ENCODE results near the gene ISLR.

The ISLR gene

GRCh38 chr15:74194572-74195559 lies 21.4 kb downstream of the ISLR start:
- no peak for DNase-seq

GRCh38 chr15:74196175-74196574 lies 22.7 kb downstream of the ISLR start:
- peak in 1 of 2 experiments; percentile 18 for DNase-seq

GRCh38 chr15:74197176-74197965 lies 23.9 kb downstream of the ISLR start:
- no peak for DNase-seq

- no peak for DNase-seq
Measured at GRCh38 chr15:74199297-74199652, 25.8 kb downstream of the ISLR start.

GRCh38 chr15:74200412-74200815 lies 26.9 kb downstream of the ISLR start:
- DNase-seq: no peak

- no peak for DNase-seq
Measured at GRCh38 chr15:74200871-74201419, 27.4 kb downstream of the ISLR start.

GRCh38 chr15:74201710-74202420 lies 28.4 kb downstream of the ISLR start:
- DNase-seq: no peak

- no peak for DNase-seq
Measured at GRCh38 chr15:74202452-74203401, 29.2 kb downstream of the ISLR start, which contains the start of gene STRA6. TSS of gene STRA6 (minus strand) at chr15:74202787. CDS start at chr15:74202267, 520 bp downstream.

- DNase-seq: peak in 1 of 2 experiments; percentile 85
Measured at GRCh38 chr15:74203914-74204431, 30.5 kb downstream of the ISLR start.

- DNase-seq: peak; percentile 11 to 67
Measured at GRCh38 chr15:74205582-74205947, 32.1 kb downstream of the ISLR start.

- peak; percentile 82 to 97 for DNase-seq
Measured at GRCh38 chr15:74206801-74207281, 33.3 kb downstream of the ISLR start.

- peak; percentile 20 to 72 for DNase-seq
Measured at GRCh38 chr15:74207652-74208440, 34.3 kb downstream of the ISLR start.

GRCh38 chr15:74208496-74208895 lies 35.0 kb downstream of the ISLR start:
- DNase-seq: no peak

GRCh38 chr15:74208901-74209559 lies 35.5 kb downstream of the ISLR start:
- no peak for DNase-seq

- DNase-seq: no peak
Measured at GRCh38 chr15:74209560-74209958, 36.0 kb downstream of the ISLR start.

GRCh38 chr15:74209997-74210671 lies 36.6 kb downstream of the ISLR start:
- DNase-seq: peak; percentile 51 to 82

- no peak for DNase-seq
Measured at GRCh38 chr15:74210729-74211128, 37.2 kb downstream of the ISLR start.

GRCh38 chr15:74211656-74212055 lies 38.1 kb downstream of the ISLR start:
- DNase-seq: no peak

GRCh38 chr15:74212494-74212893 lies 39.0 kb downstream of the ISLR start:
- DNase-seq: no peak

All from NCI-H446 (cell line).